ENCODE data around the gene GATA3. TPM values are rescaled to one million over a fixed set of nuclear protein-coding genes. Genes with fewer than 3 reads are reported as not detected.

GATA3 gene
- polyA plus RNA-seq, 1 experiment, result not detected

DNA sequence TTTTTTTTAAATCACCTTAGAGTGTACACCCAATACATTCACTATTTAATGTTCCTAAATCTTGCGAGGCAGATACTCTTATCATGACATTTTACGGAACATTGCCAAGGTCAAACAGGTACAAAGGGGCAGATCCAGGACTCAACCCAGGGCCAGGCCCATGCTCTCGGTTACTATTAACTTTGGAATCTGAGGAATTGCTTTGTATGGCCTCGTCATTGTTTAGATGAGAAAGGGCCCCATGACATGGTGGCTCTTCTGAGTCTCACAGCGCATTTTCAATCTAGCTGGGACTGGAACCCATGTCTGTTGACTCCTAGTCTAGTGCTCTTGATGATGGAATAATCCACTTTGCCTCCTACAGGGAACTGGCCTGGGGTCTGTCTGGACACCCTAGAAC lies 59.1 kb downstream of the GATA3 start:
- Histone ChIP-seq H3K4me3 (ENCODE audit: low read depth, low read length) (no peak overlapping the region), H3K9me3 (ENCODE audit: control insufficient read depth, insufficient read depth, low read length) (peaks cover 7% of the 10 kb centered on the region; the same call in 1 of the 2 replicates), H3K27ac (ENCODE audit: low read depth, low read length) (no peak overlapping the region), H3K27me3 (ENCODE audit: control insufficient read depth, insufficient read depth, low read length) (no peaks in the 10 kb centered on the region)
- CTCF ChIA-PET, result no interaction called here
- TF ChIP-seq, protein P1, sequence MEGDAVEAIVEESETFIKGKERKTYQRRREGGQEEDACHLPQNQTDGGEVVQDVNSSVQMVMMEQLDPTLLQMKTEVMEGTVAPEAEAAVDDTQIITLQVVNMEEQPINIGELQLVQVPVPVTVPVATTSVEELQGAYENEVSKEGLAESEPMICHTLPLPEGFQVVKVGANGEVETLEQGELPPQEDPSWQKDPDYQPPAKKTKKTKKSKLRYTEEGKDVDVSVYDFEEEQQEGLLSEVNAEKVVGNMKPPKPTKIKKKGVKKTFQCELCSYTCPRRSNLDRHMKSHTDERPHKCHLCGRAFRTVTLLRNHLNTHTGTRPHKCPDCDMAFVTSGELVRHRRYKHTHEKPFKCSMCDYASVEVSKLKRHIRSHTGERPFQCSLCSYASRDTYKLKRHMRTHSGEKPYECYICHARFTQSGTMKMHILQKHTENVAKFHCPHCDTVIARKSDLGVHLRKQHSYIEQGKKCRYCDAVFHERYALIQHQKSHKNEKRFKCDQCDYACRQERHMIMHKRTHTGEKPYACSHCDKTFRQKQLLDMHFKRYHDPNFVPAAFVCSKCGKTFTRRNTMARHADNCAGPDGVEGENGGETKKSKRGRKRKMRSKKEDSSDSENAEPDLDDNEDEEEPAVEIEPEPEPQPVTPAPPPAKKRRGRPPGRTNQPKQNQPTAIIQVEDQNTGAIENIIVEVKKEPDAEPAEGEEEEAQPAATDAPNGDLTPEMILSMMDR (IDR thresholded peaks at IDR 0.05; ENCODE audit: low read depth, low read length), result no peak
- POLR2A ChIA-PET, result no interaction called here
- DNase-seq (ENCODE audit: low read depth, low spot score), result no peak

DNA sequence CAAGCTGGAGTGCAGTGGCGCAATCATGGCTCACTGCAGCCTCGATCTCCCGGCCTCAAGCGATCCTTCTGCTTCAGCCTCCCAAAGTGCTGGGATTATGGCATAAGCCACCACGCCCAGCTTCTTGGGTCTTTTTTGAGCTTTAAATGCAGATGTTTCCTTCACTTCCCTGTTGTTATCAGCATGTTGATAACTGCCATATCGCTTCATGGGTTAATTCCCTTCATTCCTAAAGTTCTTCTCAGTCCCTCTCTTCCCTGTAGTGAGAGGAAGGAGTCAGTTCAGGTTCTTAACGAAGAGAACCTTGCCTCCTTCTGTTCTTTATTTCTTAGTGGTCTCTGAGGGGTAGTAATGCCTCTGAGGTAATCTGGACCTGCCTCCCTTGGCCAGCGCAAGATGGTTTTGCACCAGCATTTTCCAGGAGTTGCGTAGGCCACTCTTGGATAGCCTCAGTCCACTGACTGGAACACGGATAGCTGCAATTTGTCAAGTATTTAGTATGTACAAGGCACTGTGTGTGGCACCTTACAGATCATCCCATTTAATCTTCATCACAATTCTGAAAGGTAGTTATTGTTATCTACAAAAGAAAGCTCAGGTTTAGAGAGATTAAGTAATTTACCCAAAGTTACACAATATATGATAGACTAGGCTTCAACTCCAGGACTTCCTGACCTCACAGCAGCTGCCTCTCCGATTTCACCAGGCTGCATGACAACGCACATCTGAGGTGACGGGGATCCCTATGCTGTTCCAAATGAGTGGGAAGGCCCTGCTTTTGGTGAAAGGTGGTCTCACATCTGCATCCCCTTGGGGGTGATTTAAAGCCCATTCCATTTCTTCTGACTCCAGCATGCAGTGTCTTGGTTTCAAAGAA lies 60.5 kb downstream of the GATA3 start:
- Histone ChIP-seq H3K27me3 (ENCODE audit: control insufficient read depth, insufficient read depth, low read length) (no peaks in the 10 kb centered on the region), H3K4me3 (ENCODE audit: low read depth, low read length) (no peak overlapping the region), H3K27ac (ENCODE audit: low read depth, low read length) (no peak overlapping the region), H3K9me3 (ENCODE audit: control insufficient read depth, insufficient read depth, low read length) (peaks cover 7% of the 10 kb centered on the region; the same call in 1 of the 2 replicates)
- TF ChIP-seq, protein P1 (IDR thresholded peaks at IDR 0.05; ENCODE audit: low read depth, low read length), result no peak
- ChIA-PET POLR2A (no interaction called here), CTCF (no interaction called here)
- no peak for DNase-seq (ENCODE audit: low read depth, low spot score)

DNA sequence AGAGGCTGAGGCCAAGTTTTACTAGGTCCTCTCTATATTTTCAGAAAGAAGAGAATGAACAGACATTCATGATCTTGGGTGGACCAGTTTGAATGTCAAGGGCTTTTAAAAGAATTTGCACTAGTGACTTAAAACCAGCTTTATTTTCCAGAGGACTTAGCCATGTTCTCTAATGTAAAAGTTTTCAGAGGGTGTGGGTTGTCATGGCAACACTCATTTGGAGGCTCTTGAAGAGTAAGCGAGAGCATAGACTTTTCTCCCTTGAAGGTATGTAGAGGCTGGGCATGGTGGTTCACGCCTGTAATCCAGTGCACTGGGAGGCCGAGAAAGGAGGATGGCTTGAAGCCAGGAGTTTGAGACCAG lies 61.1 kb downstream of the GATA3 start:
- H3K9me3 ChIP-seq (ENCODE audit: control insufficient read depth, insufficient read depth, low read length), result peaks cover 7% of the 10 kb centered on the region; the same call in 1 of the 2 replicates
- H3K27ac ChIP-seq (ENCODE audit: low read depth, low read length), result no peak overlapping the region
- no peaks in the 10 kb centered on the region for H3K27me3 ChIP-seq (ENCODE audit: control insufficient read depth, insufficient read depth, low read length)
- TF ChIP-seq, protein P1 (IDR thresholded peaks at IDR 0.05; ENCODE audit: low read depth, low read length), result no peak
- no peak for DNase-seq (ENCODE audit: low read depth, low spot score)
- ChIA-PET POLR2A (no interaction called here), CTCF (no interaction called here)
- no peak overlapping the region for H3K4me3 ChIP-seq (ENCODE audit: low read depth, low read length)

DNA sequence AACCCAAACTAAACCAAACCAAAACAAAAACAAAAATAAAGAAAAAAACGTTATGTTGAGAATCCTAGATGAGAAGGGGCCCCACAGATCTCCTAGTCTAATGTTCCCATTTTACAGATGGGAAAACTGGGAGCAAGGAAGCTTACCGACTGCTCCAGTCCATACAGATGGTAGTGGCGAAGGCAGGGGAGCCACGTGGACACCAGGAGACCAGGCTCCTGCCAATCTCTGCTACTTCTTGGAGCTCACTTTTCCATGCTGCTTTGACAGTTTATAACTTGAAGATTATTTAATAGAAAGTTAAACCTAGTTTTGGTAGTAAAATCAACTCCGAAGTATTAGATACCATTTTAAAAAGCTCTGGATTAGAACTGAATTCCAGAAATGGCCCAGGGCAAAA lies 62.0 kb downstream of the GATA3 start:
- TF ChIP-seq, protein P1 (IDR thresholded peaks at IDR 0.05; ENCODE audit: low read depth, low read length), result no peak
- DNase-seq (ENCODE audit: low read depth, low spot score), result no peak
- Histone ChIP-seq H3K27ac (ENCODE audit: low read depth, low read length) (no peak overlapping the region), H3K27me3 (ENCODE audit: control insufficient read depth, insufficient read depth, low read length) (no peaks in the 10 kb centered on the region), H3K4me3 (ENCODE audit: low read depth, low read length) (no peak overlapping the region), H3K9me3 (ENCODE audit: control insufficient read depth, insufficient read depth, low read length) (peaks cover 7% of the 10 kb centered on the region; the same call in 1 of the 2 replicates)
- CTCF ChIA-PET, result no interaction called here
- POLR2A ChIA-PET, result no interaction called here

DNA sequence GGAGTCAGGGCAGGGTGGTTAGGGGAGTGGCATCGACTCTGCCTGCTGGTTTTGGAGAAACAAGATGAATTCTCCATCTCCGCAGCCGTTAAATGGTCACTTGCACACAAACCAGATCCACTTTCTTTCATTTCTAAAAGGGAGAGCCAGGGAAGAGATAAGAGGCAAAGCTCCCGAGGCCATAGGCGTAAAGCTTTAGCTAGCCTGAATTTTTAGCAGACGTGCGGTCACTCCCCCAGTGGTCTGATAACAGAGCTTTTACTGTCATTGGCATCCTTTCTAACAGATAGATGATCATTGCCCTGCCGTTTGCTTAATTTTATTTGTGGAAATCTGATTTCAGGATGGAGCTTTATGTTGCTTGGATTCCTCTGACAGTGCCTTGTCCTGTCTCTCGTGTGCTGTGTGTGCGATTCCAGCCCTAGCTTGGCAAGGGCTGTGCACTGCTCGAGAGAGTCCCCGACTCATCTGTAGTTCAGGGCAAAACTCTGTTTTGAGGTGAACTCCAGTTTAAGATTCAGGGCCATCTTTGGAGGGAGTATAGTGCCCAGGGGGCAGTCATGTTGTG lies 62.5 kb downstream of the GATA3 start:
- POLR2A ChIA-PET, result no interaction called here
- no peak for DNase-seq (ENCODE audit: low read depth, low spot score)
- Histone ChIP-seq H3K4me3 (ENCODE audit: low read depth, low read length) (no peak overlapping the region), H3K9me3 (ENCODE audit: control insufficient read depth, insufficient read depth, low read length) (peaks cover 7% of the 10 kb centered on the region; the same call in 1 of the 2 replicates), H3K27me3 (ENCODE audit: control insufficient read depth, insufficient read depth, low read length) (no peaks in the 10 kb centered on the region), H3K27ac (ENCODE audit: low read depth, low read length) (no peak overlapping the region)
- TF ChIP-seq, protein P1 (IDR thresholded peaks at IDR 0.05; ENCODE audit: low read depth, low read length), result no peak
- CTCF ChIA-PET, result no interaction called here
